Smooth muscle cell (in vitro differentiated cells): ENCODE measurements around the gene DNAJB14. TPM values are rescaled to one million over a fixed set of nuclear protein-coding genes. Genes with fewer than 3 reads are reported as not detected.

ENCODE experiments used
- DNase-seq: peaks from one replicate; lab custom pipeline; 2025; ENCODE audit not compliant: unreplicated experiment; lab: John Stamatoyannopoulos, UW
- H2AFZ ChIP-seq: fragments of 200-600 bp; sonication (generic); 2 replicates; pipeline ENCODE4 v1.6.0; 2016; ENCODE audit warnings: antibody characterized with exemption, low read depth, mild to moderate bottlenecking
- H3F3A ChIP-seq: fragments of 200-600 bp; sonication (generic); 2 replicates; pipeline ENCODE4 v1.6.0; 2017; ENCODE audit warnings: antibody characterized with exemption, low read depth
- H3K27ac ChIP-seq: fragments of 200-600 bp; sonication (generic); 2 replicates; pipeline ENCODE4 v1.5.1; 2016; ENCODE audit warnings: low read depth, mild to moderate bottlenecking
- H3K27me3 ChIP-seq: fragments of 200-600 bp; sonication (generic); 2 replicates; pipeline ENCODE4 v1.6.1; 2016; ENCODE audit warnings: low read depth, mild to moderate bottlenecking
- H3K36me3 ChIP-seq: fragments of 200-600 bp; sonication (generic); 2 replicates; pipeline ENCODE4 v1.5.1; 2016; ENCODE audit warnings: low read depth
- H3K4me1 ChIP-seq: fragments of 200-600 bp; sonication (generic); 2 replicates; pipeline ENCODE4 v1.5.1; 2016; ENCODE audit warnings: low read depth
- H3K4me2 ChIP-seq: fragments of 200-600 bp; sonication (generic); 2 replicates; pipeline ENCODE4 v1.6.0; 2016; ENCODE audit warnings: mild to moderate bottlenecking
- H3K4me3 ChIP-seq: fragments of 200-600 bp; sonication (generic); 2 replicates; pipeline ENCODE4 v1.5.1; 2016; ENCODE audit warnings: mild to moderate bottlenecking
- H3K79me2 ChIP-seq: fragments of 200-600 bp; sonication (generic); 2 replicates; pipeline ENCODE4 v1.6.0; 2016; ENCODE audit warnings: low read depth, mild to moderate bottlenecking
- H3K9ac ChIP-seq: fragments of 200-600 bp; sonication (generic); 2 replicates; pipeline ENCODE4 v1.6.0; 2016; ENCODE audit warnings: low read depth
- H3K9me3 ChIP-seq: fragments of 200-600 bp; sonication (generic); replicated peaks from 2 replicates; pipeline ENCODE4 v1.5.1; 2016; ENCODE audit warnings: low read depth
- H4K20me1 ChIP-seq: fragments of 200-600 bp; sonication (generic); 2 replicates; pipeline ENCODE4 v1.6.0; 2016; ENCODE audit warnings: low read depth
- CTCF ChIP-seq: fragments of 200-600 bp; sonication (generic); IDR thresholded peaks from 2 replicates; pipeline ENCODE4 v1.5.1; 2017; ENCODE audit warnings: borderline replicate concordance, mild to moderate bottlenecking, antibody characterized with exemption; ENCODE audit not compliant: insufficient read depth, poor library complexity, severe bottlenecking
- WGBS: methylation state at CpG from one replicate; pipeline ENCODE4 v1.1.7; 2016; ENCODE audit warnings: low lambda C conversion rate; 5-methylcytosine and 5-hydroxymethylcytosine counted together
- polyA plus RNA-seq: library from polyadenylated mRNA; unstranded; fragments of >200 nt; fragmentation: Nextera tagmentation; extraction: Ambion mirVana; gene quantifications from 2 replicates; pipeline ENCODE4 v1.2.1, GENCODE V29; 2016
- total RNA-seq: library from RNA; depleted of rRNA; stranded (reverse); fragments of >200 nt; gene quantifications from 2 replicates; pipeline ENCODE4 v1.2.3, GENCODE V29; 2014

DNAJB14 gene
- total and polyA plus RNA-seq, 2 experiments from 2014 or later, result 29.8 to 62.7 TPM

- H3F3A ChIP-seq, result no peaks in the 10 kb centered on the region
- peaks cover 28% of the 10 kb centered on the region for H3K36me3 ChIP-seq
- H4K20me1 ChIP-seq, result peaks cover 20% of the 10 kb centered on the region
- H3K27ac ChIP-seq, result no peak overlapping the region
- no peak for DNase-seq
- no peak overlapping the region for H3K4me3 ChIP-seq
- no peak overlapping the region for H2AFZ ChIP-seq
- H3K9me3 ChIP-seq, result no peaks in the 10 kb centered on the region
- H3K9ac ChIP-seq, result no peak overlapping the region
- no peaks in the 10 kb centered on the region for H3K27me3 ChIP-seq
- no peak for TF ChIP-seq CTCF
- H3K4me1 ChIP-seq, result no peaks in the 10 kb centered on the region
- H3K79me2 ChIP-seq, result peaks cover 99% of the 10 kb centered on the region
- 100% methylated on average over 3 of the region's 3 CpGs for WGBS
- no peak overlapping the region for H3K4me2 ChIP-seq
These were observed 8.1 kb downstream of the DNAJB14 start for GRCh38 chr4:99938243-99938753.

- no peaks in the 10 kb centered on the region for H3K4me1 ChIP-seq
- H3K79me2 ChIP-seq, result peaks cover 99% of the 10 kb centered on the region
- H3F3A ChIP-seq, result no peaks in the 10 kb centered on the region
- no peak overlapping the region for H3K4me2 ChIP-seq
- no peaks in the 10 kb centered on the region for H3K9me3 ChIP-seq
- no peak for TF ChIP-seq CTCF
- H4K20me1 ChIP-seq, result peaks cover 16% of the 10 kb centered on the region
- H3K9ac ChIP-seq, result no peak overlapping the region
- H2AFZ ChIP-seq, result no peak overlapping the region
- H3K27ac ChIP-seq, result no peak overlapping the region
- H3K27me3 ChIP-seq, result no peaks in the 10 kb centered on the region
- H3K36me3 ChIP-seq, result peaks cover 33% of the 10 kb centered on the region
- no peak overlapping the region for H3K4me3 ChIP-seq
- no peak for DNase-seq
These were observed 11.5 kb downstream of the DNAJB14 start for GRCh38 chr4:99934891-99935290.

GRCh38 chr4:99927566-99927965 lies 18.9 kb downstream of the DNAJB14 start:
- no peaks in the 10 kb centered on the region for H3K4me1 ChIP-seq
- WGBS, result 81% methylated on average over 2 of the region's 2 CpGs
- H3K4me2 ChIP-seq, result no peak overlapping the region
- no peaks in the 10 kb centered on the region for H3K9me3 ChIP-seq
- DNase-seq, result no peak
- no peak overlapping the region for H2AFZ ChIP-seq
- no peaks in the 10 kb centered on the region for H3K27me3 ChIP-seq
- H4K20me1 ChIP-seq, result peaks cover 46% of the 10 kb centered on the region
- H3K9ac ChIP-seq, result no peak overlapping the region
- peaks cover 70% of the 10 kb centered on the region for H3K79me2 ChIP-seq
- no peak for TF ChIP-seq CTCF
- no peak overlapping the region for H3K27ac ChIP-seq
- no peak overlapping the region for H3K4me3 ChIP-seq
- peaks cover 5% of the 10 kb centered on the region for H3K36me3 ChIP-seq
- no peaks in the 10 kb centered on the region for H3F3A ChIP-seq

- H3K36me3 ChIP-seq, result peaks cover 16% of the 10 kb centered on the region
- 96% methylated on average over 3 of the region's 3 CpGs for WGBS
- no peaks in the 10 kb centered on the region for H3K27me3 ChIP-seq
- H3K4me1 ChIP-seq, result no peaks in the 10 kb centered on the region
- H3K79me2 ChIP-seq, result peaks cover 27% of the 10 kb centered on the region
- H2AFZ ChIP-seq, result no peak overlapping the region
- H3K4me3 ChIP-seq, result no peak overlapping the region
- TF ChIP-seq CTCF, result no peak
- DNase-seq, result no peak
- no peaks in the 10 kb centered on the region for H3K9me3 ChIP-seq
- H3K4me2 ChIP-seq, result no peak overlapping the region
- H4K20me1 ChIP-seq, result peaks cover 12% of the 10 kb centered on the region
- H3F3A ChIP-seq, result no peaks in the 10 kb centered on the region
- no peak overlapping the region for H3K9ac ChIP-seq
- no peak overlapping the region for H3K27ac ChIP-seq
These were observed 25.2 kb downstream of the DNAJB14 start for GRCh38 chr4:99921174-99921573.
